Spleen (tissue), 11 donors: ENCODE data around the gene CHPF. TPM values are rescaled to one million over a fixed set of nuclear protein-coding genes. Genes with fewer than 3 reads are reported as not detected.
A peak's percentile ranks its signal among the peaks of the same experiment; 100 is the strongest.

Experiments used
- DNase-seq: peaks from one replicate; pipeline ENCODE4 v3.0.0-alpha.2; 2020
- H3K27ac ChIP-seq, 8 donors: fragments of 200-600 bp; sonication (generic) in 7 of 8; 1 replicate in 4 of 8; 2 replicates in 4 of 8; pipeline versions ENCODE4 v1.5.0 to v1.8.0; 2016 to 2021; ENCODE audit warnings: inconsistent platforms in 4 of 8, mild to moderate bottlenecking in 4 of 8, moderate library complexity in 1 of 8
- H3K27me3 ChIP-seq, 7 donors: fragments of 200-600 bp; sonication (generic) in 6 of 7; replicated peaks in 1 of 7; 1 replicate in 4 of 7; 2 replicates in 3 of 7; pipeline versions ENCODE4 v1.5.0 to v1.8.0; 2016 to 2021; ENCODE audit warnings: inconsistent platforms in 3 of 7, mild to moderate bottlenecking in 1 of 7
- H3K36me3 ChIP-seq, 6 donors: fragments of 200-600 bp; sonication (generic) in 5 of 6; 1 replicate in 4 of 6; 2 replicates in 2 of 6; pipeline versions ENCODE4 v1.5.0 to v1.8.0; 2016 to 2021; ENCODE audit warnings: inconsistent platforms in 2 of 6
- H3K4me1 ChIP-seq, 6 donors: fragments of 200-600 bp; sonication (generic) in 5 of 6; 1 replicate in 3 of 6; 2 replicates in 3 of 6; pipeline versions ENCODE4 v1.5.0 to v1.8.0; 2016 to 2021; ENCODE audit warnings: inconsistent platforms in 3 of 6
- H3K4me3 ChIP-seq, 8 donors: fragments of 200-600 bp; sonication (generic) in 7 of 8; 1 replicate in 4 of 8; 2 replicates in 4 of 8; pipeline versions ENCODE4 v1.5.0 to v1.8.0; 2016 to 2021; ENCODE audit warnings: inconsistent platforms in 4 of 8, mild to moderate bottlenecking in 4 of 8, moderate library complexity in 2 of 8
- H3K9me3 ChIP-seq, 8 donors: fragments of 200-600 bp; sonication (generic) in 7 of 8; 1 replicate in 4 of 8; 2 replicates in 4 of 8; pipeline versions ENCODE4 v1.5.0 to v1.8.0; 2016 to 2021; ENCODE audit warnings: inconsistent platforms in 4 of 8
- CTCF ChIP-seq, 11 experiments: fragments of 200-600 bp in 7 of 11; fragments of 450-650 bp in 4 of 11; sonication (generic) in 4 of 11; IDR thresholded peaks in 8 of 11; conservative IDR thresholded peaks in 3 of 11; 1 replicate in 7 of 11; 2 replicates in 4 of 11; pipeline versions ENCODE4 v1.4.0 to v1.8.0; 2016 to 2021; ENCODE audit warnings: antibody characterized with exemption in 11 of 11, inconsistent platforms in 4 of 11, mild to moderate bottlenecking in 1 of 11
- POLR2A ChIP-seq, 3 donors: fragments of 450-650 bp; IDR thresholded peaks; one replicate each; pipeline ENCODE4 v1.5.1; 2017; ENCODE audit warnings: antibody characterized with exemption in 3 of 3, mild to moderate bottlenecking in 1 of 3
- POLR2AphosphoS5 ChIP-seq, 3 donors: sonication (generic); formaldehyde crosslinking; IDR thresholded peaks; one replicate each; pipeline ENCODE4 v1.5.1; 2017; ENCODE audit warnings: antibody characterized with exemption in 3 of 3
- WGBS, 5 donors: extraction: QIAGEN DNeasy Blood & Tissue Kit in 3 of 5; methylation state at CpG; one replicate each; pipeline versions ENCODE4 v1.1.5 to v1.1.7; 2013 to 2018; 5-methylcytosine and 5-hydroxymethylcytosine counted together
- intact Hi-C: fragments of 100-400 bp; cut with DNase I; formaldehyde crosslinking; loops from one replicate; pipeline ENCODE4 v1.15.0; 2023; ENCODE audit warnings: low total_unique reads
- polyA plus RNA-seq, 3 donors: library from polyadenylated mRNA; stranded (reverse); fragments of 200-250 nt; gene quantifications; one replicate each; pipeline ENCODE4 v1.2.1, GENCODE V29; 2013
- total RNA-seq, 7 donors: library from RNA; depleted of rRNA in 3 of 7; stranded (reverse); fragments of >200 nt in 3 of 7; fragmentation: NEBNext Ultra II Directional in 4 of 7; extraction: Animal tissue kit (Norgen Biotek cat#: 25700) in 4 of 7; gene quantifications; one replicate each; pipeline versions ENCODE4 v1.1.0 to v1.2.1, GENCODE V29; 2016 to 2021
- donor health status: healthy with polysubstance abuse.
- donor health status: DM: no; HTN: no; CAD: no; lungs with moderate emphysema.
- donor health status: DM: no; HTN: no; CAD: no.
- donor health status: Bipolar disorder and iron deficiency.
- donor health status: healthy.
- donor health status: DM: no; HTN: no; CAD: no.
- donor health status: DM: yes; HTN: yes; CAD: no.

CHPF gene
- total and polyA plus RNA-seq, 10 donors, result 2.8 to 26.2 (median 13.2) TPM

- no peaks in the 10 kb centered on the region for H3K9me3 ChIP-seq
- intact Hi-C loops, result loop anchor here (5.0 kb wide), 1 partner anchor 101 kb away; no protein-coding TSS in a partner anchor
- peaks cover 0 to 100% (median 7%) of the 10 kb centered on the region in 7 donors for H3K27me3 ChIP-seq
- H3K4me3 ChIP-seq, result peak overlapping the region; percentile 15 to 83 (median 36)
- H3K36me3 ChIP-seq, result peaks cover 0 to 20% (median 6%) of the 10 kb centered on the region in 6 donors
- peak; percentile 95 for DNase-seq
- peak overlapping the region in 1 of 8 donors; percentile 5 for H3K27ac ChIP-seq
- TF ChIP-seq CTCF (IDR thresholded peaks at IDR 0.05 in 8 of 11, conservative IDR thresholded peaks at IDR 0.05 in 3 of 11), result peak; percentile 80 to 98 (median 94)
- TF ChIP-seq POLR2A (IDR thresholded peaks at IDR 0.05), result no peak
- peak in 2 of 3 donors; percentile 53 to 66 for TF ChIP-seq POLR2AphosphoS5 (IDR thresholded peaks at IDR 0.05)
- WGBS, 5 donors, result 1 to 6% (median 4%) methylated on average over 26 to 48 of the region's 48 CpGs
- H3K4me1 ChIP-seq, result peaks cover 19 to 40% (median 35%) of the 10 kb centered on the region in 6 donors
Observed at GRCh38 chr2:219541611-219542180, 1.9 kb downstream of the CHPF start.

- no peak for DNase-seq
- Histone ChIP-seq H3K27ac (no peak overlapping the region), H3K4me1 (peaks cover 19 to 40% (median 35%) of the 10 kb centered on the region in 6 donors), H3K9me3 (no peaks in the 10 kb centered on the region), H3K27me3 (peaks cover 0 to 100% (median 7%) of the 10 kb centered on the region in 7 donors), H3K4me3 (peak overlapping the region in 1 of 8 donors; percentile 75), H3K36me3 (peaks cover 0 to 20% (median 6%) of the 10 kb centered on the region in 6 donors)
- intact Hi-C loops, result loop anchor here (5.0 kb wide), 1 partner anchor 101 kb away; no protein-coding TSS in a partner anchor
- TF ChIP-seq POLR2A (IDR thresholded peaks at IDR 0.05) (no peak), POLR2AphosphoS5 (IDR thresholded peaks at IDR 0.05) (no peak), CTCF (IDR thresholded peaks at IDR 0.05 in 8 of 11, conservative IDR thresholded peaks at IDR 0.05 in 3 of 11) (no peak)
- 85 to 93% (median 87%) methylated on average over 8 to 12 of the region's 12 CpGs for WGBS, 5 donors
Observed at GRCh38 chr2:219540784-219541504, 2.7 kb downstream of the CHPF start.

DNA sequence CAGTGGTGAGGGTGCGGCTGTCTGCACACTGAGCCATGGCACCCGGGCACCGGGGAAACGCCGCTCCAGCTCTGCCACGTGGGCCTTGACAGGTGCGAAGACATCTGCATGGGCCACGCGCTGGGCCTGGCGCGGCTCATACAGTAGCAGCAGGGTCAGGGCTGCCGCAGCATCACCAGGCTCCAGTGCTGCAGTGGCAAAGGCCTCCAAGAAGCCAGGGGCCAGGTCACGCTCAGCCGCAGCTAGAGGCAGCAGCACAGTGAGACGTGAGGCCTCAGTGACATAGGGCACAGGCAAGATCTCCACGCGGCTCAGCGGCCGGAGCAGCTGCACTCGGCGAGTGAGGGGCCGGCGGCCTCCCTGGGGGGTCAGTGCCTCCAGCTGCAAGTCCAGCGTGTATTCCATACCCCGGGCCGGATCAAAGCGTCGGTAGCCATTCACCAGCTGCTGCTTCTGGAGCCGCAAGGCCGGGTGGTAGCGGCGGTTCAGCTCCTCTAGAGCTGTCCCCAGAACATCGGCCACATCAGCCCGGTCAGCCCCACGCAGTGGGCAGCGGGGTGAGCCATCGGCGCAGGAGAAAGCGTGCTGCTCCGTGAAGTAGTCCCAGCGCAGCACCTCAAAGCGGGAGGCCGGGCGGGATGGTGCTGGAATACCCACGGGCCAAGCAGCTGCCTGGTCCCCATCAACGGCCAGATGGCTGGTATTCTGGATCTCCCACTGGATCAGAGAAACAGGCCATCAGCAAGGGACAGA is 3.5 kb downstream of the CHPF start:
- DNase-seq, result no peak
- Histone ChIP-seq H3K27me3 (peaks cover 0 to 96% (median 7%) of the 10 kb centered on the region in 7 donors), H3K4me3 (no peak overlapping the region), H3K4me1 (peaks cover 19 to 40% (median 35%) of the 10 kb centered on the region in 6 donors), H3K27ac (no peak overlapping the region), H3K36me3 (peaks cover 0 to 20% (median 6%) of the 10 kb centered on the region in 6 donors), H3K9me3 (no peaks in the 10 kb centered on the region)
- TF ChIP-seq POLR2AphosphoS5 (IDR thresholded peaks at IDR 0.05), result no peak
- no peak for TF ChIP-seq POLR2A (IDR thresholded peaks at IDR 0.05)
- no peak for TF ChIP-seq CTCF (IDR thresholded peaks at IDR 0.05 in 8 of 11, conservative IDR thresholded peaks at IDR 0.05 in 3 of 11)
- WGBS, 5 donors, result 90 to 96% (median 95%) methylated on average over 9 to 46 of the region's 46 CpGs
- intact Hi-C loops, result loop anchor here (5.0 to 10.0 kb wide), 2 partner anchors 65 to 102 kb away; no protein-coding TSS in a partner anchor
